Kidney (tissue), 14 donors: Measurements from ENCODE around the gene EBF3. TPM values are rescaled to one million over a fixed set of nuclear protein-coding genes. Genes with fewer than 3 reads are reported as not detected.

Experiments
- DNase-seq, 5 donors: peaks; one replicate each; pipeline ENCODE4 v3.0.0-alpha.2; 2013 to 2020
- FAIRE-seq: peaks from 2 replicates; lab custom pipeline; 2012; peaks lifted over from hg19 to GRCh38; lab: Jason Lieb, UNC
- H3K27ac ChIP-seq, 2 donors: one replicate each; pipeline ENCODE4 v1.7.0; 2013; ENCODE audit warnings: low read depth in 2 of 2, low read length in 2 of 2, inconsistent platforms in 1 of 2
- H3K27me3 ChIP-seq: one replicate; pipeline ENCODE4 v1.7.1; 2013; ENCODE audit warnings: low read length, inconsistent platforms; ENCODE audit not compliant: control insufficient read depth, insufficient read depth
- H3K36me3 ChIP-seq, 3 donors: one replicate each; pipeline versions ENCODE4 v1.7.0 to v1.7.1; 2013; ENCODE audit warnings: low read length in 3 of 3, control low read depth in 1 of 3, inconsistent platforms in 1 of 3; ENCODE audit not compliant: insufficient read depth in 3 of 3, control insufficient read depth in 2 of 3
- H3K4me1 ChIP-seq, 3 donors: one replicate each; pipeline versions ENCODE4 v1.7.0 to v1.7.1; 2013; ENCODE audit warnings: low read length in 3 of 3, inconsistent platforms in 1 of 3, low read depth in 1 of 3; ENCODE audit not compliant: control insufficient read depth in 2 of 3, insufficient read depth in 2 of 3
- H3K4me3 ChIP-seq, 3 donors: one replicate each; pipeline versions ENCODE4 v1.7.0 to v1.8.1; 2013; ENCODE audit warnings: low read length in 3 of 3, control low read depth in 1 of 3, inconsistent platforms in 1 of 3
- H3K9ac ChIP-seq, 3 donors: one replicate each; pipeline versions ENCODE4 v1.7.0 to v1.7.1; 2013; ENCODE audit warnings: low read length in 3 of 3, control low read depth in 1 of 3, inconsistent platforms in 1 of 3
- H3K9me3 ChIP-seq, 3 donors: one replicate each; pipeline versions ENCODE4 v1.7.0 to v1.7.1; 2013; ENCODE audit warnings: low read length in 3 of 3, control low read depth in 1 of 3, inconsistent platforms in 1 of 3; ENCODE audit not compliant: control insufficient read depth in 2 of 3, insufficient read depth in 1 of 3
- intact Hi-C: fragments of 100-400 bp; cut with DNase I; formaldehyde crosslinking; loops from one replicate; pipeline ENCODE4 v1.11.1; 2022
- polyA plus RNA-seq: library from polyadenylated mRNA; stranded (reverse); fragments of 350-450 nt; fragmentation: Illumina TruSeq; extraction: RNeasy Lipid Tissue Mini Kit (QIAGEN cat#74804); gene quantifications from one replicate; pipeline ENCODE4 v1.2.3, GENCODE V29; 2014; ENCODE audit warnings: low read depth, low replicate concordance; ENCODE audit not compliant: insufficient read depth
- total RNA-seq: library from RNA; stranded (reverse); fragmentation: NEBNext Ultra II Directional; extraction: Animal tissue kit (Norgen Biotek cat#: 25700); gene quantifications from one replicate; pipeline ENCODE4 v1.2.1, GENCODE V29; 2021
- TF ChIP-seq, protein P1 (sequence below): IDR thresholded peaks from 3 replicates; pipeline ENCODE4 v1.5.1; 2012; ENCODE audit warnings: mild to moderate bottlenecking, moderate library complexity, borderline replicate concordance; ENCODE audit not compliant: insufficient read depth; ENCODE audit errors: extremely low read depth
- donor health status: control.
- donor health status: control.
- donor health status: control.
- donor health status: control.
- donor health status: control.
- donor health status: DM: yes; HTN: yes; CAD: no.
- donor health status: Normal renal cell carcinoma (clear cell type).

The EBF3 gene
- total and polyA plus RNA-seq, 2 donors from 2014 or later, result 0.09 to 0.98 TPM

DNA sequence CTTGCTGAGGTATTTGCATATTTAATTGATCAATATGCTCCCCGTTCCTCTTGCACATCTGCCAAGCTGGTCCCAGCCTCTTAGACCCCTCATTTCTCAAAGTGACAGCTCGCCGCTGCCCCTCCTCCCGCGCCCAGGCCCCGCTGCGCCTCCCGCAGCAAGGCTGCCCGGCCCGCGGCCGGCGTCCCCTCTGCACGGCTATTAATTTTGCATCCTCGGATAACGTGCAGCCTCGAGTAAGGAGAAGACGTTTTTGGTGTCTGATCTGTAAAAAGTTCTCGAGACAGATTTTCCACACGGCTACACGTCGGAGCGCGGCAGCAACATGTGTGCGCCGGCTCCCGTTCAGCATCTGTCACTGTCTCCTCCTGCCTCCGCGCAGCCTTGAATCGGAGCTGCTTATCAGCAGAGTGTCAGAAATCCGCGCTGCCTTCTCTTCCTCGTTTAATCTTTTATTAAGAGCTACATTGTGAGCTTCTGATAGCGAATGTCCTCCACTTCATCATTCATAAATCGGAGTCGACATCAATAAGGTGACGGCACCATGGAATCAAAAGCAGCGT lies 65.3 kb downstream of the EBF3 start:
- TF ChIP-seq, protein P1, sequence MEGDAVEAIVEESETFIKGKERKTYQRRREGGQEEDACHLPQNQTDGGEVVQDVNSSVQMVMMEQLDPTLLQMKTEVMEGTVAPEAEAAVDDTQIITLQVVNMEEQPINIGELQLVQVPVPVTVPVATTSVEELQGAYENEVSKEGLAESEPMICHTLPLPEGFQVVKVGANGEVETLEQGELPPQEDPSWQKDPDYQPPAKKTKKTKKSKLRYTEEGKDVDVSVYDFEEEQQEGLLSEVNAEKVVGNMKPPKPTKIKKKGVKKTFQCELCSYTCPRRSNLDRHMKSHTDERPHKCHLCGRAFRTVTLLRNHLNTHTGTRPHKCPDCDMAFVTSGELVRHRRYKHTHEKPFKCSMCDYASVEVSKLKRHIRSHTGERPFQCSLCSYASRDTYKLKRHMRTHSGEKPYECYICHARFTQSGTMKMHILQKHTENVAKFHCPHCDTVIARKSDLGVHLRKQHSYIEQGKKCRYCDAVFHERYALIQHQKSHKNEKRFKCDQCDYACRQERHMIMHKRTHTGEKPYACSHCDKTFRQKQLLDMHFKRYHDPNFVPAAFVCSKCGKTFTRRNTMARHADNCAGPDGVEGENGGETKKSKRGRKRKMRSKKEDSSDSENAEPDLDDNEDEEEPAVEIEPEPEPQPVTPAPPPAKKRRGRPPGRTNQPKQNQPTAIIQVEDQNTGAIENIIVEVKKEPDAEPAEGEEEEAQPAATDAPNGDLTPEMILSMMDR, result no peak
- no peak overlapping the region for H3K4me3 ChIP-seq
- no peak overlapping the region for H3K27ac ChIP-seq
- no peaks in the 10 kb centered on the region for H3K36me3 ChIP-seq
- FAIRE-seq (no peak), DNase-seq (no peak)
- intact Hi-C loops, result no loop called here
- H3K9me3 ChIP-seq, result no peaks in the 10 kb centered on the region
- H3K4me1 ChIP-seq, result no peaks in the 10 kb centered on the region
- H3K9ac ChIP-seq, result no peak overlapping the region
- H3K27me3 ChIP-seq, result peaks cover 14% of the 10 kb centered on the region

DNA sequence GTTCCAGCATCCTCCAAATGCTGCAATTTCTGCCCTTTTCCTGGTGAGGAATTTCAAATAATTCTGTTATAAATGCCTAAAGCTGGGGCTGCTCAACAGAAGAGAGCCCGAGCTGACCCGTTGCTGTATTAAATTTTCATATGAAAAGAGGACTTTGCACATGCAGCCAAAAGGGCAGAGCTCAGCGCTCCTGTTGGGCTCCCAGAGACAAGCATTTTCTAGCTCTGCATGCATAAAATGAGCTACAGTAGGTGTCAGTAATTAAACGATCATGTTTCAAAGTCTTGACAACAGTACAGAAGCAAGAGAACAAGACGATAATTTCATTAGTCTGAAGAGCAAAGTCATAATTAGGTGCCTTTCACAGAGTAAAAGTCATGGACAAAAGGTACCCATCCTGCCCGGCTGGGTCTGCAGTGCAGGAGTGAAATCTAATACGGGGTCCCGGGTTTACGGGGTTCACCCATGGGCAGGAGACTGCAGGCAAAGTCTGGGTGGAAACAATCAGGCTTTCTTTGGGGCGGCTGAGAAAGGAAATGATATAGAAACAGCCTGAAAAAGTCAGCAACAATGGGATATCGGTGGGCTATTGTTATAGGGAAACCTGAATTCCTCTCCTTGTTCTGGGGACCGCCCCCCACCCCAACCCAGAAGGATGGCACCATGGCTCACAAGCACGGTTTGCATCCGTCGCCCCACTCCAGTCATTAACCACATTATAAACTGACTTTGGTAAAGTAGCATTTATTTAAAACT lies 66.0 kb downstream of the EBF3 start:
- peaks cover 14% of the 10 kb centered on the region for H3K27me3 ChIP-seq
- TF ChIP-seq, protein P1, result no peak
- no peaks in the 10 kb centered on the region for H3K9me3 ChIP-seq
- H3K4me3 ChIP-seq, result no peak overlapping the region
- intact Hi-C loops, result no loop called here
- H3K9ac ChIP-seq, result no peak overlapping the region
- H3K36me3 ChIP-seq, result no peaks in the 10 kb centered on the region
- DNase-seq (no peak), FAIRE-seq (no peak)
- no peak overlapping the region for H3K27ac ChIP-seq
- H3K4me1 ChIP-seq, result no peaks in the 10 kb centered on the region

DNA sequence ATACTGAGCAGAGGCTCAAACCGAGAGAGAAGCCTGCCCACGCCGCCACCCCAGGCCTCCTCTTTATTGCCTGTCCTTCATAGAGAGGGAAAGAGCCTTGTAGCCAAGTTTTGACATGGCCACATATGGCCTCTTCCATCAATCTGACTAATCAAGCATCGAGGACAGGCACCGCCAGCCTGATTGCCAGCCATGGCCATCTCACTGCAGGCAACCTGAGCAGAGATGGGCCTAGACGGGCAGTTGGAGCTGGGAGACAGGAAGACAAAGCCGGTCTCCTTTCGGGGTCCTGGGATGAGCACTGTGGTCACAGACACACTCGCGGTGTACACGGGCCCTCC lies 67.2 kb downstream of the EBF3 start:
- intact Hi-C loops, result no loop called here
- FAIRE-seq, result no peak
- DNase-seq, result no peak
- TF ChIP-seq, protein P1, result no peak
- no peak overlapping the region for H3K4me3 ChIP-seq
- no peak overlapping the region for H3K9ac ChIP-seq
- H3K27ac ChIP-seq, result no peak overlapping the region
- H3K27me3 ChIP-seq, result peaks cover 14% of the 10 kb centered on the region
- H3K9me3 ChIP-seq, result no peaks in the 10 kb centered on the region
- no peaks in the 10 kb centered on the region for H3K36me3 ChIP-seq
- H3K4me1 ChIP-seq, result no peaks in the 10 kb centered on the region
